ENCODE results near the gene ATP11B. TPM values are rescaled to one million over a fixed set of nuclear protein-coding genes. Genes with fewer than 3 reads are reported as not detected.

ATP11B gene
- total RNA-seq, 4 donors from 2014 or later = 117 to 219 (median 134) TPM

DNA sequence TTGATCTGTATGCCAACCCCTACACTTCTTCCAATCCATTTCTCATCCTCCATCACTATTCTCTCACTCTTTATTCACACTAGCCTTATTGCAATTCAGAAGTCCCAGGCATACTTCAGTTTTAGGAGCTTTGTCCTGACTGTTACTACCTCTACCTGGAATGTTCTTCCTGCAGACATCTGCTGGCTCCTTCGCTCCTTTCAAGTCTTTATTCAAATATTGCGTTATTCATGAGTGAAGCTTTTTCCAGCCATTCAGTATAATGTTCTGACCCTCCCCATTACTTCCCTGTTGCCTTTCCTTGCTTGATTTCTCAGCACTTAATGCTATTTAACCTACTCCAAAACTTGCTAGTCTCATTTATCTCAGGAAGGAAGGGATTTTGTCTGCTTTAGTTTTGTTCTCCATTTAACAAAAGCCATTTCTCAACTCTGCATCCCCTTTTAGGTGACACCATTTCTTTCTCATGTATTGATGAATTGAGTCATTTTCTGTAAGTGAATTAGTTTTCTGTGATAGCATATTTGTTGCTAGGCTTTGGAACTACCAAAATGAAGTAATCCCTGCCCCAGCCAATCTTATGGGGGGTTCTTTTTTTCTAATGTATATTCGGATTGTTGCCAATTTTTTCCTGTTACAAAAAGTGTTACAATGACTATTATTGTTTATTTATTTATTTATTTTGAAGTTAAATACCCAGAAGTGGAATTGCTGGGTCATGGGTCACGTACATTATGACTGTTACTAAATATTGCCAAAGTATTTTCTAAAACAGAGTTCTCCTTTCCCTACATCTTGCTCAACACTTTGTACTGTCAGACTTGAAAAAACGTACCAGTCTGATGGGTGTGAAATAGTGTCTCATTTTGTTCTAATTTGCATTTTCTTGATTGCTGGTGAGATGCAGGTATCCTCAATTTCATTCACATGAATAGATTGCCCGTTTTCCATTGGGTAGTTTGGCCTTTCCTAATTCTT, 9.4 kb downstream of the ATP11B start:
- in situ Hi-C loops (cut with MboI; ENCODE audit: low pct_ligation_motif_present in 1 of 4, low pct_unique_long_range_greater_than_20kb in 1 of 4, low sequenced_read_pairs in 3 of 4) (no loop called here), intact Hi-C loops (cut with DNase I; ENCODE audit: low total_unique reads) (no loop called here)
- TF ChIP-seq POLR2AphosphoS5 (IDR thresholded peaks at IDR 0.05) (no peak), EP300 (IDR thresholded peaks at IDR 0.05; ENCODE audit: low read depth) (no peak), POLR2A (IDR thresholded peaks at IDR 0.05) (no peak)
- TF ChIP-seq, protein P1, sequence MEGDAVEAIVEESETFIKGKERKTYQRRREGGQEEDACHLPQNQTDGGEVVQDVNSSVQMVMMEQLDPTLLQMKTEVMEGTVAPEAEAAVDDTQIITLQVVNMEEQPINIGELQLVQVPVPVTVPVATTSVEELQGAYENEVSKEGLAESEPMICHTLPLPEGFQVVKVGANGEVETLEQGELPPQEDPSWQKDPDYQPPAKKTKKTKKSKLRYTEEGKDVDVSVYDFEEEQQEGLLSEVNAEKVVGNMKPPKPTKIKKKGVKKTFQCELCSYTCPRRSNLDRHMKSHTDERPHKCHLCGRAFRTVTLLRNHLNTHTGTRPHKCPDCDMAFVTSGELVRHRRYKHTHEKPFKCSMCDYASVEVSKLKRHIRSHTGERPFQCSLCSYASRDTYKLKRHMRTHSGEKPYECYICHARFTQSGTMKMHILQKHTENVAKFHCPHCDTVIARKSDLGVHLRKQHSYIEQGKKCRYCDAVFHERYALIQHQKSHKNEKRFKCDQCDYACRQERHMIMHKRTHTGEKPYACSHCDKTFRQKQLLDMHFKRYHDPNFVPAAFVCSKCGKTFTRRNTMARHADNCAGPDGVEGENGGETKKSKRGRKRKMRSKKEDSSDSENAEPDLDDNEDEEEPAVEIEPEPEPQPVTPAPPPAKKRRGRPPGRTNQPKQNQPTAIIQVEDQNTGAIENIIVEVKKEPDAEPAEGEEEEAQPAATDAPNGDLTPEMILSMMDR (IDR thresholded peaks at IDR 0.05) = no peak
- Histone ChIP-seq H3K9me3 (no peaks in the 10 kb centered on the region), H3K27ac (no peak overlapping the region), H3K4me3 (no peak overlapping the region), H3K36me3 (no peaks in the 10 kb centered on the region), H3K27me3 (no peaks in the 10 kb centered on the region), H3K4me1 (peaks cover 0 to 26% (median 6%) of the 10 kb centered on the region in 4 donors)
- 72 to 74% methylated on average over 5 to 6 of the region's 6 CpGs for WGBS, 2 donors (ENCODE audit: low coverage in 1 of 2)
- no peak for DNase-seq

DNA sequence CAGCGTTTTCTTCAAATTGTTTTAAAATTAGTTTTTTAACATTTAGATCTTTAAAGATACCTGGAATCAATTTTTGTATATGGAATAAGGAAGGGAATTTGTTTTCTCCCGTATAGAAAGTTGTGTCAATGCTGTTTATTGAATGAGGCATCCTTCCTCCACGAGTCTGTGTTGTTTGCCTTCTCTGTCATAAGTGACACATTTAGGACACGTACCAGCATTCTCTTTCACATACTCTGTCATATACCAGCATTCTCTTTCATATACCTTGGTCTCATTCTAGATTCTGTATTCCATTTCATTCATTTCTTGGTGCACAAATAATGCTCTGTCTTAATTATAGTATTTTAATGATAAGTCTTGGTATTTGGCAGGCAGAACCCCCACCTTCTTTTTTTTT, 10.3 kb downstream of the ATP11B start:
- no peak for DNase-seq
- Histone ChIP-seq H3K27me3 (no peaks in the 10 kb centered on the region), H3K4me3 (no peak overlapping the region), H3K27ac (no peak overlapping the region), H3K9me3 (no peaks in the 10 kb centered on the region), H3K36me3 (no peaks in the 10 kb centered on the region), H3K4me1 (peaks cover 0 to 31% (median 10%) of the 10 kb centered on the region in 4 donors)
- in situ Hi-C loops (cut with MboI; ENCODE audit: low pct_ligation_motif_present in 1 of 4, low pct_unique_long_range_greater_than_20kb in 1 of 4, low sequenced_read_pairs in 3 of 4) (no loop called here), intact Hi-C loops (cut with DNase I; ENCODE audit: low total_unique reads) (no loop called here)
- 74 to 75% methylated on average over 4 of the region's 4 CpGs for WGBS, 2 donors (ENCODE audit: low coverage in 1 of 2)
- TF ChIP-seq POLR2AphosphoS5 (IDR thresholded peaks at IDR 0.05) (no peak), EP300 (IDR thresholded peaks at IDR 0.05; ENCODE audit: low read depth) (no peak), POLR2A (IDR thresholded peaks at IDR 0.05) (no peak)
- TF ChIP-seq, protein P1 (IDR thresholded peaks at IDR 0.05) = no peak

DNA sequence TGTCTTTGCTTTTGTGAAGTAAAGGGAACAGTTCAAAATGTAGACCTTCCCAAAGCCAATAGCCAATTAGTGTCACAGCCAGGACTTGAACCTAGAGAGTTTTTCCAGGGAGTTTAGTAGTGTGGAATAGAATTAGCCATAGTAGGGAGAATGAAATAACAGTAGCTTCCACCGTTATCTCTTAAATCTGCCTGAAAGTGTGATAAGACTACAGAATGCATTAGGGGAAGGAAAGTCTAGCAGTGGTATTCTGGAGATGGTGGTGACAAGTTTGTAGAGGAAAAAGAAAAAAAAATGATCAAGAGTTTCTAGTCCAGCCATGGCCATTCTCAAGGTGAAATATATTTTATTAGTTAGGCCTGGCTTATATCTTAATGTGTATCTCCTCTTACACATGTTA, 13.8 kb downstream of the ATP11B start:
- Histone ChIP-seq H3K36me3 (no peaks in the 10 kb centered on the region), H3K27ac (no peak overlapping the region), H3K4me1 (peaks cover 0 to 55% (median 14%) of the 10 kb centered on the region in 4 donors), H3K4me3 (no peak overlapping the region), H3K27me3 (no peaks in the 10 kb centered on the region), H3K9me3 (no peaks in the 10 kb centered on the region)
- in situ Hi-C loops (cut with MboI; ENCODE audit: low pct_ligation_motif_present in 1 of 4, low pct_unique_long_range_greater_than_20kb in 1 of 4, low sequenced_read_pairs in 3 of 4) (no loop called here), intact Hi-C loops (cut with DNase I; ENCODE audit: low total_unique reads) (no loop called here)
- no peak for DNase-seq
- 87 to 90% methylated on average over 1 of the region's 1 CpG for WGBS, 2 donors (ENCODE audit: low coverage in 1 of 2)
- TF ChIP-seq POLR2AphosphoS5 (IDR thresholded peaks at IDR 0.05) (no peak), EP300 (IDR thresholded peaks at IDR 0.05; ENCODE audit: low read depth) (no peak), POLR2A (IDR thresholded peaks at IDR 0.05) (no peak)
- TF ChIP-seq, protein P1 (IDR thresholded peaks at IDR 0.05) = no peak

DNA sequence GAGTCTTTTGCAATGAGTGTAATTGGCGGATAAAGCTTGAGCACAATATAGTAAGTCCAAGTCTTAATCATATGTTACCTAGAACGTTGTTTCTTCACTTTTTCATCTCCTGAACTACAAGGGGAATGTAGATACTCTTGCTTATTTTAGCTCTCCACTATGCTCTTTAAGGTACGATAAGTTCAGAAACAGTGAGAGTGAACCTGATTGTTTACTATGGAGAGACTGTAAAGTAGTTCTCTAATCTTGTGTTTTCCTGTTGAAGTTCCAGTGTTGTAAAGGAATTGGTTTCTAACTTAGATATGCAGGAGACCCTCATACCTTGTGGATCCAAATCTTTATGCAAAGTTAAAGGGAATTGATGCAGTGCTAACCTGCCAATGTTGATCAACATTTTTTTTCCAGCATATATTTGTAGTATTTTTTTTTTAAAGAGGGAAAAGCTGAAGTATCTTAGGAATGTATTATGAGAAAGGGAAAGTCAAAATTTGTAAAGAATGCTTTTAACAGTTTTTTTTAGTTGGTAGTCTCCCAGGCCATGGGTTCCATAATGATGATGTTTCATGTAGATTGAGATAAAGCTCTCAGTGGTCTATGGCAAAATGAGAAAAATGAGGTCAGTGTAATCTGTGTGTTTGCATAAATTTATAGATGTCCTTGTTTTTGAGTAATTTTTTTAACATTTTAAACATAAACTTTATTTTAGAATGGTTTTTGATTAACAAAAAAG, 14.9 kb downstream of the ATP11B start:
- H3K4me3 ChIP-seq = no peak overlapping the region
- in situ Hi-C loops (cut with MboI; ENCODE audit: low pct_ligation_motif_present in 1 of 4, low pct_unique_long_range_greater_than_20kb in 1 of 4, low sequenced_read_pairs in 3 of 4) = no loop called here
- DNase-seq = no peak
- H3K27ac ChIP-seq = no peak overlapping the region
- H3K9me3 ChIP-seq = no peaks in the 10 kb centered on the region
- TF ChIP-seq POLR2AphosphoS5 (IDR thresholded peaks at IDR 0.05) (no peak), POLR2A (IDR thresholded peaks at IDR 0.05) (no peak), EP300 (IDR thresholded peaks at IDR 0.05; ENCODE audit: low read depth) (no peak)
- TF ChIP-seq, protein P1 (IDR thresholded peaks at IDR 0.05) = no peak
- no peaks in the 10 kb centered on the region for H3K27me3 ChIP-seq
- WGBS, 2 donors (ENCODE audit: low coverage in 1 of 2) = 75 to 88% methylated on average over 3 of the region's 3 CpGs
- H3K36me3 ChIP-seq = no peaks in the 10 kb centered on the region
- intact Hi-C loops (cut with DNase I; ENCODE audit: low total_unique reads) = no loop called here
- peaks cover 0 to 50% (median 13%) of the 10 kb centered on the region in 4 donors for H3K4me1 ChIP-seq

Measured in transverse colon (tissue), 4 donors.